Fibroblast of skin of right quadriceps (primary cell): Measurements from ENCODE around the gene SUPT3H.
A peak's percentile ranks its signal among the peaks of the same experiment; 100 is the strongest.

Experiments used
- DNase-seq: peaks from one replicate; pipeline ENCODE4 v3.0.0-alpha.2; 2013

Gene SUPT3H

GRCh38 chr6:45377554-45378333, at the start of gene SUPT3H:
TSS of gene SUPT3H (minus strand) at chr6:45377934.
- DNase-seq = peak; percentile 96

DNA sequence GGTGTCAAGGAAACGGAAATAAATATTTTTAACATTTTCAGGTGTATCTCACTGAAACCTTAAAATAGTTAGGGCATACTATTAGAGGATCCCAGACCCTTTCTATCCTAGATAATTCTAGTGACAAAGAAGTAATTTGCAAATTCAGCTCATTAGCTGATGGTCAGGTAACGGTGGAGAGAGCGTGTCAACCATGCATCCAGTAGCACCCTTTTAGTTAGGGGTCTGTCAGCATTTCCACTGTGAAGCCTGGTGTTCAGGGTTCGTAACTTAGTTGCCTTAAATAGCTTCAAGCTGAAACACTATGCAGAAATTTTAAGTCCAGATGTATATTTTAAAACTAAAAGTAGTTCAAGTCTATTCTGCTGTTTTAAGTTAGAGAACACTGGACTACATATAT, 48.5 kb upstream of the SUPT3H start:
- DNase-seq = no peak

- no peak for DNase-seq
Measured at GRCh38 chr6:45424451-45424861, 46.7 kb upstream of the SUPT3H start.

DNA sequence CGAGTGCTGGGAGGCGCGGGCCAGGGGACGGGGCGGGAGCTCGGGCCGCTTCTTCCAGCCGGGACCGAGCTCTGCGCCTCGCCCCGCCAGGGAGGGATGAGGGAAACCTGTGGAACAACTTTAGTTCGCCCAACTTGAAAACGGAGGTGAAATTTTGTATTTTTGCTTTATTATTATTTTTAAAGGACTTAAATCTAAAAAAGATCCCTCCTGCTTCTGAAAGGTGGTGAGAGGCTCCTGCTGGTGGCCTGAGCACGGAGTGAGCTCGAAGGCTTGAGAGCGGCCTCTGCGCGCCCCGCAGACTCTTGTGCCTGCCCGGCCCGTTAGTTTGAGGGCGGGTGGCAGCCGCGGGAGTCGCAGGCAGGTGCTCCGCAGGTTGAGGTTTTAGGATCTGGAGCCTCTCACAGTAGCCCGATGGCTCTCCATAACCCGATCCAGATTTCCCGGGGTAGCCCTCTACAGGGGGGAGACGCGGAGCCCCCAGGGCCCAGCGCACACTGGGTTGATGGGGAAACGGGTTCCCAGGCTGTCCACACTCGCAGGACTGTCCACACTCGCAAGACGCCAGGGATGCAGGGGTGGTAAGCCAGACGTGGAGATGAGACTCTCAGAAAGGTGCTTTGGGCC, 46.2 kb upstream of the SUPT3H start:
- no peak for DNase-seq

DNA sequence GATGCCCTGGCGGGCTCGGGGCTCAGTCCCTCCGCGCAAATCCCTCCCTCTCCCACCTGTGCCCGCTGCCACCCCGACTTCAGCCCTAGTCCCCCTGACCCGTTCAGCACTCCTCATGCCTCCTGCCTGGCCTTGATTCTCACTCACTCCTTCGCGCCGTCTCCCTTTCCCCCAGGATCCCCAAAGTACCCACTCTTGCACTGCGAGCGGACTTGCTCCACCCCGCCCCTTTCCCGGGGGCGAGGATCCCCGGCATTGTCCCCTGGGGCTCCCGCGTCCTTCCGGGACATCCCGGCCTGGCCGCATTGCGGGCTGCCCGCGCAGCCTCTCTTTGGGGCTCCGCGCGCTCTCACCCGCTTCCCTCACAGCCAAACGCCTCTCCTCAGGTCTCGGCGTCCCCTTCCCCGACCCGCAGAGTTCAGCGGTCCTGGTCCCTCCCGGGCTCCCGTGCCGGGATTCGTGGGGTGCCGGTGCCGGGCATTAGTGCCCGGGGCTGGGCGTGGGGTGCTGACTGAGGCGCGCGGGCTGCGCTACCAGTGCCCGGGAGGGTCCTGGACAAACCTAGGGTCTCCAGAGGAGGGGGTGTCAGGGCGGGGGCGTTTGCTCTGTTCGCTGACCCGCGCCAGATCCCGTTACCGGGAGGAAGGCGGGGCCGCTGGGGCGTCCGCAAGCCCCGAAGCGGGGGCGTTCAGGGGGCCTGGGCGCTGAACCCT, 45.5 kb upstream of the SUPT3H start:
- DNase-seq = no peak

DNA sequence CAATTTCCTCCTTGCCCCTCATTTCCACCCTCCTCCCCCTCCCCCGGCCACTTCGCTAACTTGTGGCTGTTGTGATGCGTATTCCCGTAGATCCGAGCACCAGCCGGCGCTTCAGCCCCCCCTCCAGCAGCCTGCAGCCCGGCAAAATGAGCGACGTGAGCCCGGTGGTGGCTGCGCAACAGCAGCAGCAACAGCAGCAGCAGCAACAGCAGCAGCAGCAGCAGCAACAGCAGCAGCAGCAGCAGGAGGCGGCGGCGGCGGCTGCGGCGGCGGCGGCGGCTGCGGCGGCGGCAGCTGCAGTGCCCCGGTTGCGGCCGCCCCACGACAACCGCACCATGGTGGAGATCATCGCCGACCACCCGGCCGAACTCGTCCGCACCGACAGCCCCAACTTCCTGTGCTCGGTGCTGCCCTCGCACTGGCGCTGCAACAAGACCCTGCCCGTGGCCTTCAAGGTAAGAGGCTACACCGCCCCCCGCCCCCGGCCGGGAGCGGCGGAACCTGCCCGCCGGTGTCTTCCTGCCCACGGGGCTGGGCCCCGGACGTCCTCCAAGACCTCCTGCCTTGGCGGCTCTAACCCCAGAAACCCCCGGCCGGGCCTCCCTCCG, 44.9 kb upstream of the SUPT3H start:
- peak; percentile 68 for DNase-seq

DNA sequence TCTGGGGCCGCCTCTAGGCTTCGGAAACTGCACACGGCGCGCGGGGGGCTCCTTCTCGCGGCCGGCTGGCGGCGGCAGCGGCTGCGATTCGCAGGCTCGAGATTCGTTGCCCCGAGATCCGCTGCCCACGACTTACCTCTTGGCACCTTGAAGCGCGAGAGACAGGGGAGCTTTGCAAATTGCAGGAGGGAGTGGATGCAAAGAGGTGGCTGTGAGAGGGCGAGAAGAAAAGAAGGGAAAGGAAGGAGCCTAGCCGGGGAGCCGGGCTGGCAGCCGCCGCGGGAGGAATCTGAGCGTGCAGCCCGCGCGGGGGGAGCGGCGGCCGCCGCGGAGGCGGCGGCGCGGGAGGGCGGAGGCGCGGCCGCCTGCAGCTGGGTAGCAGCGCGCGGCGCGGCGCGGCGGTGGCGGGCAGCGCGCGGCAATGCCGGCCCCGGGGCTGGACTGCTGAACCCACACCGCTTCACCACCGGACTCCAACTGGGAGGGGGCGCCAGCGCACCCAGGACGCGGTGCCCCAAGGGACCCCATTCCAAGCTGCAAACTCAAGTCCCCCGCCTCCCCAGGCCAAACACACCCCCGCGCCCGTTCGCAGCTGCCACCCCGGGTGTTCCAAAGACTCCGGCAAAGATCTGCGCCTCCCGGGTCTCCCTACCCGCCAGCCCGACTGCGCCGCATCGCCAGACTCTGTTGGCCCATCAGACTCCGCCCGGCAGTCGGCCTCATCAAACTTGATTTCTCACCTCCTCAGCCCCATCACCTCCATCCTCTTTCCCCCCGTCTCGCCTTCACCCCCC, 44.2 kb upstream of the SUPT3H start:
- peak; percentile 78 for DNase-seq

GRCh38 chr6:45420909-45421708, 43.4 kb upstream of the SUPT3H start:
- DNase-seq = peak; percentile 44

DNA sequence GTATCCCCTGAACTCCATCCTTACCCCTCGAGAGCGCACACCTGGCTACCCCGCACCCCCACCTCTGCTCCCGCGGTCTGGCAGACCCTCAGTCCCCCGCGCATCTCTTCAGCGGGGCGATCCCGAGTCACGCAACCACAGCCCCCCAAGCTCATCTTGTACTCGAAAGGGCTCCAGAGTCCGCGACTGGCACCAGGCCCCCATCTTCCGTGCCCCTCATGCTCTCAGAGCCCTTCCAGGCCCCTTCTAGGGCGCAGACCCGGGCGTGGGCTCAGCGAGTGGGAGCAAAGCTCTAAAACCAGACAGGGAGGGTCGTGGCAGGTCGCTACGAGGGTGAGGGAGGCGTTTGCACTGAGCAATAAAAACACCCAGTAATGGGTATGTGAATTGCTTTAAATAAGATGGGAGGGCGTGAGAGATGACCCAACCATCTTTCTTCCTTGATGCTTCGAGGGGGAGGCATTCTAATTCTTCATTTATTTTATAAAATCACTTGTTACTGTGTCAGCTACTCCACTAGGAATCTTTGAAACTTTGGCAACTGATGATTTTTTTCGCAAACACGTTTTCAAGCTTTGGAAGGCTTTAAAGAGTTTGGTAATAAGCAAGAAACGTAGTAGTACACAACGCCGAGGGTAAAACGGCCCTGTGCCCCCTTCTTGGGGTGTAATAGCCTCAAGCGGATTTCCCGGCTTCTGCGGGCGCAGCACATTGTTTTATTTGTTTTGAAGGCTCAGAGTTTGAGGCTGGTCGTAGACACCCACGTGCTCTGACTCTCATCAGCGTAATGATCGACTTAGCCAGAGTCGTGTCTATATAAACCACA, 42.6 kb upstream of the SUPT3H start:
- DNase-seq = peak; percentile 76

GRCh38 chr6:45419571-45420082, 41.9 kb upstream of the SUPT3H start:
- DNase-seq = peak; percentile 57

GRCh38 chr6:45417436-45417835, 39.7 kb upstream of the SUPT3H start:
- no peak for DNase-seq

- DNase-seq = peak; percentile 50
Measured at GRCh38 chr6:45416700-45417099, 39.0 kb upstream of the SUPT3H start.

GRCh38 chr6:45415788-45416518, 38.2 kb upstream of the SUPT3H start:
- DNase-seq = no peak

- no peak for DNase-seq
Measured at GRCh38 chr6:45415315-45415714, 37.6 kb upstream of the SUPT3H start.

- DNase-seq = no peak
Measured at GRCh38 chr6:45411959-45412358, 34.2 kb upstream of the SUPT3H start.

DNA sequence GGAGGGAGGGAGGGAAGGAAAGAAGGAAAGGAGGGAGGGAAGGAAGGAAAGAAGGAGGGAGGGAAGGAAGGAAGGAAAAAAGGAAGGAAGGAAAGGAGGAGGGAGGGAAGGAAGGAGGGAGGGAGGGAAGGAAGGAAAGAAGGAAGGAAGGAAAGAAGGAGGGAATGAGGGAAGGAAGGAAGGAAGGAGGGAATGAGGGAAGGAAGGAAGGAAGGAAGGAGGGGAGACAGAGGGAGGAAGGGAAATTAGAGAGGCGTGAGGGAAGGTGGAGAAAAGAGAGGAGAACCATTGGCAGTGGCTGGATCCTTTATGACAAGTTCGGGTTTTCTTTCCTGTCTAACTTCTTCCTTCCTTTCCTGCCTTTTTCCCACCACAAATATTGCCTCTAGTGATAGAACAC, 22.3 kb upstream of the SUPT3H start:
- no peak for DNase-seq

- DNase-seq = peak; percentile 22
Measured at GRCh38 chr6:45398075-45398813, 20.5 kb upstream of the SUPT3H start.

GRCh38 chr6:45394586-45395095, 16.9 kb upstream of the SUPT3H start:
- DNase-seq = no peak

GRCh38 chr6:45388328-45388727, 10.6 kb upstream of the SUPT3H start:
- DNase-seq = peak; percentile 42
